GM18520 (cell line): ENCODE results near the gene MILR1.
"Not testable (repeated sequence)": the region's sequence is repeated elsewhere in the genome, so short reads cannot be mapped to it uniquely, and the experiment has no call there.

Experiments used
- ATAC-seq: cut with Tn5 transposase; IDR thresholded peaks from one replicate; pipeline ENCODE4 v1.9.1; 2021; ENCODE audit not compliant: unreplicated experiment

MILR1 gene

GRCh38 chr17:64448665-64449512 lies at the start of gene MILR1:
Gene MILR1, plus strand, starts transcription at chr17:64449115. Its CDS starts 54 bp downstream, at chr17:64449169.
- no peak for ATAC-seq

- no peak for ATAC-seq
Observed at GRCh38 chr17:64399767-64400156, 49.2 kb upstream of the MILR1 start.

DNA sequence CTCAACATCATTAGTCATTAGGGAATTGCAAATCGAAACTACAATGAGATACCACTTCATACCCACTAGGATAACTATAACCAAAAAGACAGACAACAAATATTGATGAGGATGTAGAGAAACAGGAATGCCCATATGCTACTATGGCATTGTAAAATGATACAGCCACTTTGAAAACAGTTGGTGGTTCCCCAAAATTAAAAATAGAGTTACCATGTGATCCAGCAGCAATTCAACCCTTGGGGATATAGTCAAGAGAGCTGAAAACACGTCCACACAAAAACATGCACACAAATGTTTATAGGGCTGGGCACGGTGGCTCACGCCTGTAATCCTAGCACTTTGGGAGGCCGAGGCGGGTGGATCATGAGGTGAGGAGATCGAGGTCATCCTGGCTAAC lies 48.3 kb upstream of the MILR1 start:
- ATAC-seq, result no peak

DNA sequence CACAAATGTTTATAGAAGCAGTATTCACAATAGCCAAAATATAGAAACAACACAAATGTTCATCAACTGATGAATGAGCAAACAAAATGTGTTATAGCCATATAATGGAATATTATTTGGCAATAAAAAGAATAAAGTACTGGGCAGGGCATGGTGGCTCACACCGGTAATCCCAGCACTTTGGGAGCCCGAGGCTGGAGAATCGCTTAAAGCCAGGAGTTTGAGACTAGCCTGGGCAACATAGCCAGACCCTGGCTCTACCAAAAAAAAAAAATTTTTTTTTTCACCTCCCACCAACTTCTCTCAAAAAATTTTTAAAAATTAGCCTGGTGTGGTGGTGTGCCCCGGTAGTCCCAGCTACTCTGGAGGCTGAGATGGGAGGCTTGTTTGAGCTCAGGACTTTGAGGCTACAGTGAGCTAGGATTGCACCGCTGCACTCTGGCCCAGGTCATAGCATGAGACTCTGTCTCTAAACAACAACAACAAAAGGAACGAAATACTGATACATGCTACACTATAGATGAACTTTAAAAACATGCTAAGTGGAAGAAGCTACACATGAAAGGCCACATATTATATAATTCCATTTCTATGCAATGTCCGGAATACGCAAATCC lies 47.6 kb upstream of the MILR1 start:
- ATAC-seq, result no peak

GRCh38 chr17:64401941-64402340 lies 47.0 kb upstream of the MILR1 start:
- ATAC-seq, result no peak

DNA sequence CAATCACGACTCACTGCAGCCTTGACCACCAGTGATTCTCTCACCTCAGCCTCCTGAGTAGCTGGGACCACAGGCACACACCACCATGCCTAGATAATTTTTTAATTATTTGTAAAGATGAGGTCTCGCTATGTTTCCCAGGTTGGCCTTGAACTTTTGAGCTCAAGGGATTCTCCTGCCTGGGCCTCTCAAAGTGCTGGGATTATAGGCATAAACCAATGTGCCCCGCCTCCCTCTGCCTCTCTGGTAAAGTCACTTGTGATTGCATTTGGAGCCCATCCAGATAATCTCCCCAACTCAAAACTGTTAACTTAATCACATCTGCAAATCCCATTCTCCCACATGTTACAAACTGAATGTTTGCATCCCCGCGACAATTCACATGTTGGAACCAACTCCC lies 46.4 kb upstream of the MILR1 start:
- ATAC-seq, result no peak

DNA sequence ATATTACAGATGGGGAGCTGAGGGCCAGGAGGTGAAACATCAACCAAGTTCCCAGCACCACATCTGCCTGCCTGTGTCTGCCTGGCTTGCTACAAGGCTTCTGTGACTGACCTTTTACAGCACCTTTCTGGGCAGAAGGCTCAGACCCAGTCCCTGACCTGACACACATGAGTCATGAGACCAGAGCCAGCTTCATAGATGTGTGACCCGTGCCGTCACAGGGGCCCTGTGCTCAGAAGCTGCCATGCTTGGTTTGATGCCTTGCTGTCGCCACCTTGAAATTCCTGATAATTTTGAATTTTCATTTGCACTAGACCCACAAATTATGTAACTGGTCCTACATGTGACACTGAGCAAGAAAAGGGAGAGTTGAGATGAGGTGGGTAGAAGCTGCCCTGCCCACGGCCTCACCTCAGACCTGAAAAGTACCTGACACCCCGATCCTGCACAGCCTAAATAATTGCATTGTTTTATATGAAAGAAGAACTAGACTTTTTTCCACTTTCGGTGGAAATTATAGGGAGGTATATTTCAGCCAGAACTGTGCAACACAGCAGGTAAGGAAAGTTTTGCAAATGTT lies 44.9 kb upstream of the MILR1 start:
- ATAC-seq, result no peak

GRCh38 chr17:64406321-64407200 lies 42.4 kb upstream of the MILR1 start:
- ATAC-seq, result no peak

DNA sequence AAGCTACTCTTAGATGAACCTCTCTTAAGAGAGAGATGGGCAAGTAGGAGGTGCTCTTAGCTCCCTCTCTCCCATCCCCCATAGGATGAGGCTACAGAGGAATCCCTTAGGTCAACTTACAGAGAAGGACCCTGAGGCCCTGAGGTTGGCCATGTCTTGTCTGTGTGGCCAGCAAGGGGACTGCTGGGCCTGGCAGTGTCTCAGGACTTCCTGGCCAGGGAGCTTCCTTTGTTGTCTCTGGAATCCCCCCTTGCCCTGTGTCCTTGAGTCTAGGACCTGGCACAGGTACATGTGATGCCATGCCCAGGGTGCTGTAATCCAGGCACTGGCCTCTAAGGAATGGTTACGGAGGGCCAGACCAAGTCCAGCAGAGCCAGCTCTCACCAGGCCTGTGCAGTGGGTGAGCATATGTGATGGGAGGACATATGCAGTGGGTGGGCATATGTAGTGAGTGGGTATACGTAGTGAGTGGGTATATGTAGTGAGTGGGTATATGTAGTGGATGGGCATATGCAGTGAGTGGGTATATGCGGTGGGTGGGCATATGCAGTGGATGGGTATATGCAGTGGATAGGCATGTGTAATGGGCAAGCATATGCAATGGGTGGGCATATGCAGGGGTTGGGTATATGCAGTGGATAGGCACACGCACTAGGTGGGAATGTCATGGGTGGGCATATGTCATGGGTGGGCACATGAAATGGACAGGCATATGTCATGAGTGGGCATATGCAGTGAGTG lies 38.0 kb upstream of the MILR1 start:
- no peak for ATAC-seq

DNA sequence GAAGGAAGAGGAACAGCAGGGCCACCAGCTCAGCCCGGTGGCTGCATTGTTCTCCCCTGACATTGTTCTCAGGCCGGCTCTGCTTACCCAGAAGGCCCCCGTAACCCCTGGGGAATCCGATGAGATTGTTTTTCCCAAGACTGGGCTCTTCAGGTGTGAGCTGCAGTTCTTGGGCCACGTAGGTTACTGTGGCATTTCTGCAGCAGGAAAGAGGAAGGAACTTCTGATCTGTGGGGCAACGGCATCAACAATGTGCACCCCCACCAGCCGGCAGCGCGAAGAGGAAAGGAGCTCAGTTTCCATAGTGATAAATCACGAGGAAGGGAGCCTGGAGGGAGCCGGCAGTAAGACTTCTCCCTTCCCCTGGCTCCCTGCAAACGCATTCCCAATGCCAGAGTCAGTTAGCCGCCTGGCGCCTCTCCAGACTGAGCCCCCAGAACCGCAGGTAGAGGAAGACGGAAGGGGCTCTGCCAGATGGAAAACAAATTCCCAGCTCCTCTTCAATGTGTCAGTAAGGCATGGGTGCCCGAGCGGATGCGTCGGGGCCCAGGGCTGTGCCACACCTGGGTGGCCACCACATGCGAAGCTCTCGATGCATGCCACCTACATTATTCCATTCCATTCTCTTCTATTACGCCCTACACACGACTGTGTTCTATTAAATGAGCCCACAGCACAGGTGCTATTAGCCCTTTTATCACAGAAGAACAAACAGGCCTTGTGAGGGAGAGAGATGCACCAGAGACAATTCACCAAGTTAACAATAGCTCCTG lies 36.7 kb upstream of the MILR1 start:
- ATAC-seq, result no peak

DNA sequence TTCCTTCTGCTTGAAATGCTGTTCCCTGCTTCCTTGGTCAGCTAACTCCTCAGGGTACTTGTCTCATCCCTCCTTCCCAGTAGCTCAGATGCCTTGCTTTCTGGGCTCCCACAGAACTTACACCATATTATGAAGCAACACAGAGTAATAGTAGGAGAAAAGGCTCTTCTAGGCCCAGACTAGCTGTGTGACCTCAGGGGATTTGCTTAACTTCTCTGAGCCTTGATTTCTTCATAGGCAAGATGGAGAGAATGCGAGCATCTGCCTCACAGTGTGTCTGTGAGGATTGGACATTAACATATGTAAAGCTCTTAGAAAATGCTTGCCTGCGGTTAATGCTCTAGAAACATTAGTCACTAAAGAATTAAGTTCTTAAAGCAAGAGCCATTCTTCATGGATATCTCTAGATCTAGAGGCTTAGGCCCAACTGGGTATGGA lies 36.0 kb upstream of the MILR1 start:
- no peak for ATAC-seq

- ATAC-seq, result peak; percentile 57
Observed at GRCh38 chr17:64413513-64413912, 35.4 kb upstream of the MILR1 start.

- no peak for ATAC-seq
Observed at GRCh38 chr17:64418506-64419339, 30.2 kb upstream of the MILR1 start.

DNA sequence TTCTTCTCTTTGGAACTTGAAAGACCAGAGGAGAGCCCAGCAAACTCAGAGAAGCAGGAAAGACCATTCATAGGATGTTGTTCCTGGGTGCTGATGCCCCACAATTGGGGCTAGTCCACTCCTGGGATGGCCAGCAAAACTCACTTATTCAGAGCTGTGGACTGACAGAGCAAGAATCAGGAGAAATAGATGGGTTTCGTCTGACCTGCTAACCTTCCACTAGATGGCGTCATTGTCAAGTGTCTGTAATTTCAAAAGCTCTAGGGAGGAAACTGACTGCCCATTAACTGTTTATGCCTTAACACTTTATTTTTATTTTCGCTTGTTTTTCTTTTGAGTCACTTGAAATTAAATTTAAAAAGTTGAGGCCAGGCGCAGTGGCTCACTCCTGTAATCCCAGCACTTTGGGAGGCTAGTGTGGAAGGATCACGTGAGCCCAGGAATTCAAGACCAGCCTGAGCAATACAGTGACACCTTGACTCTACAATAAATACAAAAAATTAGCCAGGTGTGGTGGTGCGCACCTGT lies 28.7 kb upstream of the MILR1 start:
- ATAC-seq, result no peak

- not testable (repeated sequence) for ATAC-seq
Observed at GRCh38 chr17:64422121-64422520, 26.8 kb upstream of the MILR1 start.

- no peak for ATAC-seq
Observed at GRCh38 chr17:64423881-64424280, 25.0 kb upstream of the MILR1 start.

GRCh38 chr17:64424324-64424849 lies 24.5 kb upstream of the MILR1 start:
- no peak for ATAC-seq

DNA sequence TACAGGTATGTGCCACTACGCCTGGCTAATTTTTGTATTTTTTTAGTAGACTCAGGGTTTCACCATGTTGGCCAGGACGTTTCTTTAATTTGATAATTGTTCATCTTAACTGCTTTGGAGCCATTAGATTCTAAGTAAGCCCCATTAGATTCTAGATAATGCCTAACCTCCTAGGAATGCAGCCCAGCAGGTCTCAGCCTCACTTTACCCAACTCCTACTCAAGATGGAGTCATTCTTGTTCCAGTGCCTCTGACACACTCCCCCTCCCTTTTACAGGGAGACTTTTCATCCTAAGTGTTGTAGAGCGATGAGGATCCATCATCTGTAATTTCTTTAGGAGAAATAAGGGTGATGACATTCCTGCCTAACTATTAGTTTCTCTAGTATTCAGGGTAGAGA lies 23.7 kb upstream of the MILR1 start:
- ATAC-seq, result no peak
